ENCODE measurements around the gene EDEM3. TPM values are rescaled to one million over a fixed set of nuclear protein-coding genes. Genes with fewer than 3 reads are reported as not detected.

Gene EDEM3
- total and polyA plus RNA-seq, 2 of the 8 experiments (the other 6 are each of a cell fraction or from before 2014, with no cell fraction given) = 1.6 to 14.0 TPM

DNA sequence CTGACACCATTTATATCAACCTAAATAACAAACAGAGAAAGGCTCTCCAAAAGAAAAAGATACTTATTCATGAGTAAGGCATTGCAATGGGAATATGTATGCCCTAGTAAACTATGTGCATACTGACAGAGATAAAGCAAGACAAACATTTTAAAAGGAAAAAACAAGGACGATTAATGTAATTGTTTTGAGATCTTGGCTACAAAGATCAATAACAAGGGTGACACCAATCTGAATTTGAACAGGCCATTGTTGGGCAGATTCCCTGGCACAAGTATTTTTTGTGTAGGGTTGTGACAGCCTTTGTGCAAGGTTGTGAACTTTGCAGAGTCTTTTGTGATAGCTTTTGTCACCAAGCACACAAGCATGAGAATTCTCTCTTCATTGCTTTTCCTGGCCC, 85.3 kb downstream of the EDEM3 start:
- Histone ChIP-seq H3K27ac (ENCODE audit: low read depth, low read length) (no peak overlapping the region), H3K27me3 (replicated peaks in 1 of 4; ENCODE audit: control insufficient read depth in 3 of 4, extremely low read depth in 1 of 4, insufficient read depth in 3 of 4, low read length in 3 of 4) (peaks cover 0 to 3% (median under 1%) of the 10 kb centered on the region in 4 experiments; a peak in 2 of 7 replicates), H2BK12ac (ENCODE audit: low read depth, low read length) (no peak overlapping the region), H3K23me2 (ENCODE audit: low read depth, low read length) (peaks cover 2% of the 10 kb centered on the region; the same call in 1 of the 2 replicates), H3K79me1 (ENCODE audit: low read depth, low read length) (no peaks in the 10 kb centered on the region), H3K4ac (replicated peaks; ENCODE audit: insufficient read length, low read depth, low read length) (no peak overlapping the region), H4K8ac (ENCODE audit: extremely low read depth, insufficient read depth, low read length) (no peak overlapping the region), H2BK20ac (ENCODE audit: low read length) (no peak overlapping the region), H4K91ac (replicated peaks; ENCODE audit: insufficient read length, low read length) (no peak overlapping the region), H3K4me2 (ENCODE audit: insufficient read depth in 1 of 2, low read depth in 2 of 2, low read length in 2 of 2) (peak overlapping the region; percentile 24 to 40), H3K79me2 (ENCODE audit: control insufficient read depth in 1 of 2, insufficient read depth in 2 of 2, low read length in 2 of 2) (no peaks in the 10 kb centered on the region), H2BK15ac (ENCODE audit: low read length) (no peak overlapping the region), H3K9ac (replicated peaks in 1 of 4; ENCODE audit: extremely low read depth in 1 of 4, low read depth in 3 of 4, low read length in 3 of 4) (no peak overlapping the region), H3K4me1 (replicated peaks in 1 of 4; ENCODE audit: control insufficient read depth in 3 of 4, insufficient read depth in 4 of 4, low read length in 3 of 4) (peaks cover 6 to 40% (median 26%) of the 10 kb centered on the region in 4 experiments), H3K9me3 (ENCODE audit: insufficient read depth in 2 of 2, low read depth in 1 of 2, low read length in 1 of 2) (no peaks in the 10 kb centered on the region), H3K14ac (ENCODE audit: insufficient read length) (no peak overlapping the region), H4K5ac (ENCODE audit: insufficient read length, low read depth, low read length) (no peak overlapping the region), H2AK5ac (ENCODE audit: low read depth, low read length) (no peak overlapping the region), H3K23ac (ENCODE audit: insufficient read length) (no peak overlapping the region), H4K20me1 (replicated peaks in 1 of 2; ENCODE audit: control insufficient read depth in 1 of 2, insufficient read depth in 2 of 2, low read length in 2 of 2) (no peaks in the 10 kb centered on the region), H2BK5ac (ENCODE audit: low read depth, low read length) (peak overlapping the region; percentile 2; the same call in 1 of the 2 replicates), H3K18ac (ENCODE audit: extremely low read depth, low read length) (no peak overlapping the region; the same call in 1 of the 2 replicates), H3K36me3 (ENCODE audit: control insufficient read depth in 2 of 4, insufficient read depth in 4 of 4, low read length in 3 of 4) (no peaks in the 10 kb centered on the region), H3K56ac (replicated peaks; ENCODE audit: insufficient read length, low read depth, low read length) (no peak overlapping the region), H3K4me3 (ENCODE audit: extremely low read depth in 1 of 4, insufficient read depth in 2 of 4, low read depth in 3 of 4, low read length in 4 of 4) (peak overlapping the region in 2 of 4 experiments; percentile 1 to 16; a peak in 4 of 8 replicates), H2AFZ (ENCODE audit: low read length) (no peak overlapping the region), H2BK120ac (replicated peaks; ENCODE audit: low read depth, low read length) (no peak overlapping the region)
- DNase-seq (ENCODE audit: low read depth in 1 of 2, low spot score in 2 of 2) = no peak
- FAIRE-seq = peak; percentile 62
- WGBS, 2 experiments (ENCODE audit: extremely low coverage in 1 of 2, insufficient coverage in 1 of 2, insufficient read length in 1 of 2, insufficient replicate concordance in 2 of 2, low coverage in 1 of 2, low lambda C conversion rate in 2 of 2, missing lambda C conversion rate in 1 of 2) = 48% methylated on average over 1 of the region's 1 CpG; no CpG with 5 or more reads in 1 of the 2 experiments
- CTCF ChIA-PET (ENCODE audit: partially characterized antibody) = interaction anchor here (0.9 to 5.6 kb wide), 6 partner anchors 8 to 447 kb away, joined by 3 to 20 read pairs (median 4); no protein-coding TSS in a partner anchor
- POLR2A ChIA-PET (ENCODE audit: partially characterized antibody) = no interaction called here
- TF ChIP-seq CEBPB (IDR thresholded peaks at IDR 0.05; ENCODE audit: low read depth, low read length) = no peak
- TF ChIP-seq POLR2A (IDR thresholded peaks at IDR 0.05; ENCODE audit: control extremely low read depth in 1 of 2, low read depth in 2 of 2, low read length in 2 of 2) = no peak
- TF ChIP-seq, protein P1, sequence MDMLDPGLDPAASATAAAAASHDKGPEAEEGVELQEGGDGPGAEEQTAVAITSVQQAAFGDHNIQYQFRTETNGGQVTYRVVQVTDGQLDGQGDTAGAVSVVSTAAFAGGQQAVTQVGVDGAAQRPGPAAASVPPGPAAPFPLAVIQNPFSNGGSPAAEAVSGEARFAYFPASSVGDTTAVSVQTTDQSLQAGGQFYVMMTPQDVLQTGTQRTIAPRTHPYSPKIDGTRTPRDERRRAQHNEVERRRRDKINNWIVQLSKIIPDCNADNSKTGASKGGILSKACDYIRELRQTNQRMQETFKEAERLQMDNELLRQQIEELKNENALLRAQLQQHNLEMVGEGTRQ (IDR thresholded peaks at IDR 0.05; ENCODE audit: low read length) = no peak
- no peak for TF ChIP-seq TAF7 (optimal IDR thresholded peaks at IDR 0.05; ENCODE audit: borderline replicate concordance, low read depth, low read length)
- TF ChIP-seq NRF1 (IDR thresholded peaks at IDR 0.05; ENCODE audit: low read depth, low read length) = no peak

Data from H1 (cell line).